ENCODE data around the gene DIRAS1. TPM values are rescaled to one million over a fixed set of nuclear protein-coding genes. Genes with fewer than 3 reads are reported as not detected.
"Not testable (repeated sequence)": the region's sequence is repeated elsewhere in the genome, so short reads cannot be mapped to it uniquely, and the experiment has no call there.

The DIRAS1 gene
- total and polyA plus RNA-seq, 2 experiments from 2014 or later: 2.6 to 4.9 TPM

DNA sequence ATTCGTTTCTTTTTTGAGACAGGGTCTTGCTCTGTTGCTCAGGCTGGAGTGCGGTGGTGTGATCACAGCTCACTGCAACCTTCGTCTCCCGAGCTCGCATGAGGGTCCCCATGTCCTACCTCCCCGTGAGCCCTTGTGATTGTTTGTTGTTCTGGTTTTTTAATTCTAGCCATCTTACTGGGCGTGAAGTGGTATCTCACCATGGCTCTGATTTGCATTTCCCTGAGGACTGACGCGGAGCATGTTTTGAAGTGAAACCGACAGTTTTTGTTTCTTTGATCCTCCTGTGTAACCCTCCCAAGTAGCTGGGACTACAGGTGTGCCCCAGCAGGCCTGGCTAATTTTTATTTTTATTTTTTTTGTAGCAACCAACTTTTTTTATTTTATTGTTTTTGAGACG lies 40.4 kb downstream of the DIRAS1 start:
- in situ Hi-C loops (cut with MboI): no loop called here
- Histone ChIP-seq H2AFZ (no peak overlapping the region), H3K4me3 (no peak overlapping the region), H3K4me2 (ENCODE audit: unreplicated experiment) (no peak overlapping the region), H3F3A (ENCODE audit: insufficient read depth) (no peaks in the 10 kb centered on the region), H3K36me3 (ENCODE audit: low read depth) (no peaks in the 10 kb centered on the region), H3K4me1 (ENCODE audit: insufficient read depth) (no peaks in the 10 kb centered on the region), H3K27me3 (replicated peaks; ENCODE audit: insufficient read depth) (peaks cover 34% of the 10 kb centered on the region), H3K27ac (no peak overlapping the region), H3K9me3 (ENCODE audit: low read depth) (no peaks in the 10 kb centered on the region), H3K9me2 (ENCODE audit: insufficient read depth) (no peaks in the 10 kb centered on the region), H4K20me1 (ENCODE audit: insufficient read depth) (no peaks in the 10 kb centered on the region), H3K9ac (no peak overlapping the region), H3K79me2 (ENCODE audit: insufficient read depth) (no peaks in the 10 kb centered on the region)
- DNase-seq: no peak
- no peak for TF ChIP-seq EZH2 (IDR thresholded peaks at IDR 0.05; ENCODE audit: insufficient read depth, poor library complexity, severe bottlenecking)
- TF ChIP-seq EZH2phosphoT487 (IDR thresholded peaks at IDR 0.05; ENCODE audit: insufficient read depth, low read depth): no peak
- WGBS, 2 experiments (ENCODE audit: low coverage in 1 of 2, low lambda C conversion rate in 2 of 2, missing lambda C conversion rate in 2 of 2): 55 to 62% methylated on average over 11 of the region's 11 CpGs

DNA sequence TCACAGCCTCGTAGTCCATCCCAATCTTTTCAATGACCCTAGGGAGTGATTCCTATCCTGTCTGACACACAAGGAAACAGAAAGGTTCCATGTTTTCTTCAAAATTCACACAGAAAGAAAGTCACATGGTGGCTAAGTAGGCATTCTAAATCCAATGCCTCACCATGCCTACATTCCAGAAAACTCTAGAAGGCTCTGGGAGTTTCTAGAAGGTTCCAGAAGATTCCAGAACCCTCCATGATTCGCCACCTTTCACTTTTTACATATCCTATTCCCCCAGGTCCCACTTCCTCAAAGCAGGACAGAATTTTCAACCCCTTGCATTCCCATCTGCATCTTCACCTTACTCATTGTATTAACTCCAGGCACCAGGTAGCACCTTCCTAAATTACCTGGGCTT lies 41.7 kb downstream of the DIRAS1 start:
- in situ Hi-C loops (cut with MboI): no loop called here
- Histone ChIP-seq H3K9me2 (ENCODE audit: insufficient read depth) (no peaks in the 10 kb centered on the region), H3K4me2 (ENCODE audit: unreplicated experiment) (no peak overlapping the region), H4K20me1 (ENCODE audit: insufficient read depth) (no peaks in the 10 kb centered on the region), H3K4me3 (no peak overlapping the region), H2AFZ (no peak overlapping the region), H3K9me3 (ENCODE audit: low read depth) (no peaks in the 10 kb centered on the region), H3K9ac (no peak overlapping the region), H3K27me3 (replicated peaks; ENCODE audit: insufficient read depth) (peaks cover 46% of the 10 kb centered on the region), H3F3A (ENCODE audit: insufficient read depth) (no peaks in the 10 kb centered on the region), H3K79me2 (ENCODE audit: insufficient read depth) (no peaks in the 10 kb centered on the region), H3K36me3 (ENCODE audit: low read depth) (no peaks in the 10 kb centered on the region), H3K4me1 (ENCODE audit: insufficient read depth) (no peaks in the 10 kb centered on the region), H3K27ac (no peak overlapping the region)
- TF ChIP-seq EZH2 (IDR thresholded peaks at IDR 0.05; ENCODE audit: insufficient read depth, poor library complexity, severe bottlenecking) (no peak), EZH2phosphoT487 (IDR thresholded peaks at IDR 0.05; ENCODE audit: insufficient read depth, low read depth) (no peak)
- DNase-seq: no peak
- WGBS, 2 experiments (ENCODE audit: low coverage in 1 of 2, low lambda C conversion rate in 2 of 2, missing lambda C conversion rate in 2 of 2): 33 to 46% methylated on average over 2 of the region's 2 CpGs

DNA sequence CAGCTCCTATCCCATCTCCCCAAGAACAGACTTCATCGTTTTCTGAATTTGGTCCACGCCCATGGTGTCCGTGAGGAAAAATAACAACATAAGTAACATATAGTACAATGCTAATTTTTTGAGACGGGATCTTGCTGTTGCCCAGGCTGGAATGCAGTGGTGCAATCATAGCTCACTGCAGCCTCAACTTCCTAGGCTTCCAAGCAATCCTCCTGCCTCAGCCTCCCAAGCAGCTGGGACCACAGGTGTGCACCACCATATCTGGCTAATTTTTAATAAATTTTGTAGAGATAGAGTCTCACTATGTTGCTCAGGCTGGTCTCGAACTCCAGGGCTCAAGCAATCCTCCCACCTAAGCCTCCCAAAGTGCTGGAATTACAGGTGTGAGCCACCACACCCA lies 42.2 kb downstream of the DIRAS1 start:
- H3K9me3 ChIP-seq (ENCODE audit: low read depth); H3K4me3 ChIP-seq; H2AFZ ChIP-seq; H3K27ac ChIP-seq; H3K36me3 ChIP-seq (ENCODE audit: low read depth); DNase-seq; H3K4me2 ChIP-seq (ENCODE audit: unreplicated experiment); H4K20me1 ChIP-seq (ENCODE audit: insufficient read depth); H3K79me2 ChIP-seq (ENCODE audit: insufficient read depth); in situ Hi-C loops (cut with MboI); H3K9ac ChIP-seq; H3F3A ChIP-seq (ENCODE audit: insufficient read depth); H3K9me2 ChIP-seq (ENCODE audit: insufficient read depth); H3K4me1 ChIP-seq (ENCODE audit: insufficient read depth): not testable (repeated sequence)
- 52 to 56% methylated on average over 5 of the region's 5 CpGs for WGBS, 2 experiments (ENCODE audit: low coverage in 1 of 2, low lambda C conversion rate in 2 of 2, missing lambda C conversion rate in 2 of 2)
- peaks cover 50% of the 10 kb centered on the region for H3K27me3 ChIP-seq (replicated peaks; ENCODE audit: insufficient read depth)

DNA sequence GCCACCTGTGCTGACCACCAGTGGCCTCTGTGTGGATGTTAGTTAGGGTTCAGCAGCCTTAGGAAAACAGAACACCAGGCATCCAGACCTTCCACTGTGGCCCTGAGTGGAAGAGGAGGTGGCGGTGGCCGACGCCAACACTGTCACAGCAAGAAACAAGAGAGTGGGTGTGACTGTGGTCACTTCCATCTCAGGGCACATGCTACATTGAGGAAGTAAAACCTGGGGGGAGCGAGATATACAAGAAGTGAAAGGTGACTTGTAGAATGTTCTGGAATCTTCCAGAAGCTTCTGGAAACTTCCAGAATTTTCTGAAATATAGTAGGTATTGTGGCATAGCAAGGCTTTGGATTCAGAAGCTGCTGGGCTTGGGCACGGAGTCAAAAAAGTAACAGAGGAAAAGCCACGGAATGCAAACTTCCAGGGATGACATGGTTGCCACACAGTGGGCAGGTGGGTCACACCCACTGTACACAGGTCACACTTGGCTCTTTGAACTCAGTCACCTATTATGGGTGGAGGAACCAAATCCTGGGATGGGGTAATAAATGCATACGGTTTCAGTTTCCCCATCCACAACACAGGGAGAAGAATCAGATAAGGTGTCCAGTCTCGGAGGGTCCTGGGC lies 43.0 kb downstream of the DIRAS1 start:
- peaks cover 52% of the 10 kb centered on the region for H3K27me3 ChIP-seq (replicated peaks; ENCODE audit: insufficient read depth)
- H3K9me2 ChIP-seq (ENCODE audit: insufficient read depth): no peaks in the 10 kb centered on the region
- no peak for TF ChIP-seq EZH2phosphoT487 (IDR thresholded peaks at IDR 0.05; ENCODE audit: insufficient read depth, low read depth)
- no peak for TF ChIP-seq EZH2 (IDR thresholded peaks at IDR 0.05; ENCODE audit: insufficient read depth, poor library complexity, severe bottlenecking)
- no peak overlapping the region for H3K4me3 ChIP-seq
- H2AFZ ChIP-seq: no peak overlapping the region
- no peak overlapping the region for H3K27ac ChIP-seq
- in situ Hi-C loops (cut with MboI): no loop called here
- H3K4me1 ChIP-seq (ENCODE audit: insufficient read depth): no peaks in the 10 kb centered on the region
- H3K4me2 ChIP-seq (ENCODE audit: unreplicated experiment): no peak overlapping the region
- WGBS, 2 experiments (ENCODE audit: low coverage in 1 of 2, low lambda C conversion rate in 2 of 2, missing lambda C conversion rate in 2 of 2): 53 to 59% methylated on average over 8 of the region's 8 CpGs
- no peak for DNase-seq
- H3F3A ChIP-seq (ENCODE audit: insufficient read depth): no peaks in the 10 kb centered on the region
- H3K9me3 ChIP-seq (ENCODE audit: low read depth): no peaks in the 10 kb centered on the region
- no peaks in the 10 kb centered on the region for H3K36me3 ChIP-seq (ENCODE audit: low read depth)
- H3K79me2 ChIP-seq (ENCODE audit: insufficient read depth): no peaks in the 10 kb centered on the region
- H3K9ac ChIP-seq: no peak overlapping the region
- H4K20me1 ChIP-seq (ENCODE audit: insufficient read depth): no peaks in the 10 kb centered on the region

DNA sequence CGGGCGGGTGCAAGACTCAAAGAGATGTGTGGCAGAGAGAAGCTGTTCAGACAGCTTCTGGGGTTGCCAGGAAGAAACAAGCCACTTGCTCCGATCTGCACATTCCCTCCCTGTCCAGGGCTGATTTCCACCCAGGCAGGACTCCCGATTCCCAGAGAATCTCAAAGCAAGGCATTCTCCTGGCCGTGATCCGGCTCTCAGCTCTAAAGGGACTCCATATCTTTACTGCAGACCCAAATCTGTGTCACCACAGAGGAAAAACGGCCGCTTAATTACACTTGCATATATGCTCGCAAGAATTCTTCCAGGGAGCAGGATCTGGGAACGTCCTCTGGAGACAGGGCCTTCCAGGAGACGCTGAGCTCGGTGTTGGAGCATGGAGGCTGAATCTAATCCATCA lies 44.3 kb downstream of the DIRAS1 start:
- no peaks in the 10 kb centered on the region for H3K9me3 ChIP-seq (ENCODE audit: low read depth)
- H3K9ac ChIP-seq: no peak overlapping the region
- no peak for TF ChIP-seq EZH2phosphoT487 (IDR thresholded peaks at IDR 0.05; ENCODE audit: insufficient read depth, low read depth)
- no peak for TF ChIP-seq EZH2 (IDR thresholded peaks at IDR 0.05; ENCODE audit: insufficient read depth, poor library complexity, severe bottlenecking)
- DNase-seq: no peak
- peaks cover 52% of the 10 kb centered on the region for H3K27me3 ChIP-seq (replicated peaks; ENCODE audit: insufficient read depth)
- no peaks in the 10 kb centered on the region for H3K36me3 ChIP-seq (ENCODE audit: low read depth)
- WGBS, 2 experiments (ENCODE audit: low coverage in 1 of 2, low lambda C conversion rate in 2 of 2, missing lambda C conversion rate in 2 of 2): 53 to 62% methylated on average over 12 of the region's 12 CpGs
- no peak overlapping the region for H3K27ac ChIP-seq
- in situ Hi-C loops (cut with MboI): no loop called here
- H3K79me2 ChIP-seq (ENCODE audit: insufficient read depth): no peaks in the 10 kb centered on the region
- H3K9me2 ChIP-seq (ENCODE audit: insufficient read depth): no peaks in the 10 kb centered on the region
- no peaks in the 10 kb centered on the region for H3F3A ChIP-seq (ENCODE audit: insufficient read depth)
- no peak overlapping the region for H2AFZ ChIP-seq
- no peak overlapping the region for H3K4me2 ChIP-seq (ENCODE audit: unreplicated experiment)
- no peak overlapping the region for H3K4me3 ChIP-seq
- no peaks in the 10 kb centered on the region for H3K4me1 ChIP-seq (ENCODE audit: insufficient read depth)
- no peaks in the 10 kb centered on the region for H4K20me1 ChIP-seq (ENCODE audit: insufficient read depth)
